ENCODE results near the gene TCP11X1. TPM values are rescaled to one million over a fixed set of nuclear protein-coding genes. Genes with fewer than 3 reads are reported as not detected.
"Not testable (repeated sequence)": the region's sequence is repeated elsewhere in the genome, so short reads cannot be mapped to it uniquely, and the experiment has no call there.

Gene TCP11X1
- total RNA-seq = not detected
- polyA plus RNA-seq = not detected

DNA sequence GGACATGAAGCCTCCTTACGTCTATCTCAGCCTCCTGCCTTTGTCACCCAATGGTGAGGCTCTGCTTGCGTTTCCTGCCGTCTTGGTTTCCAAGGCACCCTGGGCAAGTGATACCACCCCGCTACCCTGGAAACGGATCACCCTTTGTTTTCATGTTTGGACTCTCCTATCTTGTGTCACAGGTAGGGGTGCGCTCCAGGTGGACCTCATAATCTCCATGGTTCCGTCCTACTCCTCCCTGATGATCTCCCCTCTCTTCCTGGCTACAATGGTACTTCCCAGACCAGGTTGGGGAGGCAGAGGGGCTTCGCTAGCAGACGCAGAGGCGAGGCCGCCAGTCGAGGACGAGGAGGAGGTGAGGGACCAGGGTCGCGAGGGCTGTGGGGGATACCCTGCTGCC, at the start of gene TCP11X1:
Gene TCP11X1 (plus strand): TSS at position 316 of the 400 bp plus-strand sequence.
- H3K4me1 Mint-ChIP-seq; H3K9me3 ChIP-seq (ENCODE audit: control insufficient read depth in 2 of 2, low read length in 2 of 2); H3K27ac ChIP-seq (ENCODE audit: insufficient read depth, low read length, poor library complexity, severe bottlenecking); H3K36me3 ChIP-seq (ENCODE audit: control insufficient read depth, insufficient read depth, low read length); H3K27ac Mint-ChIP-seq; H3K4me3 ChIP-seq (ENCODE audit: low read depth, low read length); H3K9me3 Mint-ChIP-seq; ATAC-seq (ENCODE audit: low read depth in 2 of 2); H3K27me3 ChIP-seq (ENCODE audit: control insufficient read depth, insufficient read depth, low read length); H3K4me1 ChIP-seq (ENCODE audit: control insufficient read depth, insufficient read depth, low read length, poor library complexity, severe bottlenecking); H3K27me3 Mint-ChIP-seq; DNase-seq; H3K36me3 Mint-ChIP-seq; H3K4me3 Mint-ChIP-seq: not testable (repeated sequence)

DNA sequence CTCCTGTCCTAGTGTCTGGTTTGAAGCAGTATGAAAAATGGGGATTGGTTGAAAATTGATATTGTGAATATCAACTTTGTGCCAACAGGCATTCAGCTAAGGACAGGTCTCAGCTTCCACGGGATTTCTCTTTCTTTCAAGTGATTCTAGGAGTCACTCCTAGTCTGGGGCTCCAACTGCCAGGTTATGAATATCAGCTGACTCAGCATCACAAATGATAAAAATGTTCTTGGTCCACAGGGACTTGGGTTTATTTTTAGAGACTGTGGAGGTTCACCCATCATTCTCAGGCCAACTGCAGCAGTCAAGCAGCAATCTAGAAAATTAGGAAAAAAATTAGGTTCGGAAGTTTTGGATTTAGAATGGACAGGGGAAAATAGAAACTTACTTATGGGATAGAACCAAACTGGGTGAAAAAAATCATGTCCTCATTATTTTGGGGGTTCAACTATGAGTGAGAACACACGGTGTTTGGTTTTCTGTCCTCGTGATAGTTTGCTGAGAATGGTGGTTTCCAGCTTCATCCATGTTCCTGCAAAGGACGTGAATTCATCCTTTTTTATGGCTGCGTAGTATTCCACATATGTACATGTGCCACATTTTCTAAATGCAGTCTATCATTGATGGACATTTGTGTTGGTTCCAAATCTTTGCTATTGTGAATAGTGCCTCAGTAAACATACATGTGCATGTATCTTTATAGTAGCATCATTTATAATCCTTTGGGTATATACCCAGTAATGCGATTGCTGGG, 29.0 kb upstream of the TCP11X1 start:
- no peak for DNase-seq
- H3K27me3 ChIP-seq (ENCODE audit: control insufficient read depth, insufficient read depth, low read length) = no peaks in the 10 kb centered on the region
- no peak overlapping the region for H3K27ac Mint-ChIP-seq
- no peak overlapping the region for H3K4me3 Mint-ChIP-seq
- no peaks in the 10 kb centered on the region for H3K9me3 ChIP-seq (ENCODE audit: control insufficient read depth in 2 of 2, low read length in 2 of 2)
- H3K36me3 Mint-ChIP-seq = no peaks in the 10 kb centered on the region
- no peak overlapping the region for H3K4me3 ChIP-seq (ENCODE audit: low read depth, low read length)
- no peaks in the 10 kb centered on the region for H3K27me3 Mint-ChIP-seq
- ATAC-seq (ENCODE audit: low read depth in 2 of 2) = no peak
- H3K36me3 ChIP-seq (ENCODE audit: control insufficient read depth, insufficient read depth, low read length) = no peaks in the 10 kb centered on the region
- no peak overlapping the region for H3K27ac ChIP-seq (ENCODE audit: insufficient read depth, low read length, poor library complexity, severe bottlenecking)
- H3K4me1 ChIP-seq (ENCODE audit: control insufficient read depth, insufficient read depth, low read length, poor library complexity, severe bottlenecking) = no peaks in the 10 kb centered on the region
- H3K9me3 Mint-ChIP-seq = peaks cover 0 to 15% (median 0%) of the 10 kb centered on the region in 7 donors
- H3K4me1 Mint-ChIP-seq = no peaks in the 10 kb centered on the region

DNA sequence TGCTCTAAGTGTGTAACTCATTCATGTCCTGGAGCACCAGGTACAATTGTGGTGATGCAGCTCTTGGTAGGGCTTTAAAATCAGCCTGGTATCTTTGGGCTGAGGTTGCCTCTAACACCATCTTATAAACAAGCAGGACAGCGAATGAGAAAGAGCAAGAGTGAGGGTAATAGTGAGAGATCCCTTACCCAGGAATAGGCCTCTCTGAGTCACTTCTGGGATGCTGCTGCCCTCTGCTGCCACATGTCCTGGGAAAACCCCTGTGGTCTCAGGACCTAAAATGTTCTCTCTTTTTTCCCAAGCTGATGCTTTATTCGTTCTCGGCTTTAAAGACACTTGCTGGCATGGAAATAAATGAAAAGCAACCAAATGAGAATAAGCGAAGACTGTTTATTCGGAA, 7.2 kb upstream of the TCP11X1 start:
- ATAC-seq (ENCODE audit: low read depth in 2 of 2) = not testable (repeated sequence)

DNA sequence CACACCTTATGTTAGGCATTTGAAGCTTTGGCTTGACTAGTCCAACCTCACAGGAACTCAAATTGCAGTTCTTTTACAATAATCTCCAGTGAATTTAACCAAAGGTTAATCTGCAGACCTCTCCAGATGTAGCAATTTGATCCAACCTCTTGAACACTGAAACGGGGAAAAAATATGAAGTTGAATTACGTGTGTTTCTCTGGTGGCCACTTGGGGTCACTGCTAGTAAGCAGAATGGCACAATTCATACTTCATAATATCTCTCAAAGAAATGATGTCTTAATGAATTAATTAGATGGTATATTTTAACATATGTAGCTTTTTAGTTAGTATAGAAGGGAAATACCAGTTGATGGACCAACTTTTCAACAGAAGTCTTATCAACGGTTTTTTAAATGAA, 1.4 kb downstream of the TCP11X1 start:
- H3K4me3 ChIP-seq (ENCODE audit: low read depth, low read length); H3K36me3 ChIP-seq (ENCODE audit: control insufficient read depth, insufficient read depth, low read length); H3K36me3 Mint-ChIP-seq; H3K9me3 Mint-ChIP-seq; H3K27ac Mint-ChIP-seq; H3K4me3 Mint-ChIP-seq; H3K27ac ChIP-seq (ENCODE audit: insufficient read depth, low read length, poor library complexity, severe bottlenecking); H3K4me1 ChIP-seq (ENCODE audit: control insufficient read depth, insufficient read depth, low read length, poor library complexity, severe bottlenecking); DNase-seq; H3K4me1 Mint-ChIP-seq; H3K27me3 Mint-ChIP-seq; ATAC-seq (ENCODE audit: low read depth in 2 of 2); H3K9me3 ChIP-seq (ENCODE audit: control insufficient read depth in 2 of 2, low read length in 2 of 2); H3K27me3 ChIP-seq (ENCODE audit: control insufficient read depth, insufficient read depth, low read length): not testable (repeated sequence)

More for the DNA sequence above, 7.2 kb upstream of the TCP11X1 start:
- H3K4me3 Mint-ChIP-seq; H3K4me1 Mint-ChIP-seq; H3K4me1 ChIP-seq (ENCODE audit: control insufficient read depth, insufficient read depth, low read length, poor library complexity, severe bottlenecking); DNase-seq; H3K9me3 Mint-ChIP-seq; H3K36me3 Mint-ChIP-seq; H3K27me3 Mint-ChIP-seq; H3K27ac Mint-ChIP-seq; H3K27ac ChIP-seq (ENCODE audit: insufficient read depth, low read length, poor library complexity, severe bottlenecking); H3K4me3 ChIP-seq (ENCODE audit: low read depth, low read length); H3K27me3 ChIP-seq (ENCODE audit: control insufficient read depth, insufficient read depth, low read length); H3K36me3 ChIP-seq (ENCODE audit: control insufficient read depth, insufficient read depth, low read length); H3K9me3 ChIP-seq (ENCODE audit: control insufficient read depth in 2 of 2, low read length in 2 of 2): not testable (repeated sequence)

GRCh38 chrX:102235678-102236077, 20.6 kb downstream of the TCP11X1 start:
- not testable (repeated sequence) for DNase-seq; H3K27me3 ChIP-seq (ENCODE audit: control insufficient read depth, insufficient read depth, low read length); H3K4me3 Mint-ChIP-seq; H3K27ac Mint-ChIP-seq; H3K27me3 Mint-ChIP-seq; H3K4me1 Mint-ChIP-seq; H3K9me3 Mint-ChIP-seq; H3K9me3 ChIP-seq (ENCODE audit: control insufficient read depth in 2 of 2, low read length in 2 of 2); ATAC-seq (ENCODE audit: low read depth in 2 of 2); H3K27ac ChIP-seq (ENCODE audit: insufficient read depth, low read length, poor library complexity, severe bottlenecking); H3K4me3 ChIP-seq (ENCODE audit: low read depth, low read length); H3K36me3 ChIP-seq (ENCODE audit: control insufficient read depth, insufficient read depth, low read length); H3K4me1 ChIP-seq (ENCODE audit: control insufficient read depth, insufficient read depth, low read length, poor library complexity, severe bottlenecking); H3K36me3 Mint-ChIP-seq

GRCh38 chrX:102240265-102240664, 25.2 kb downstream of the TCP11X1 start:
- H3K36me3 Mint-ChIP-seq; H3K9me3 Mint-ChIP-seq; H3K36me3 ChIP-seq (ENCODE audit: control insufficient read depth, insufficient read depth, low read length); DNase-seq; ATAC-seq (ENCODE audit: low read depth in 2 of 2); H3K4me3 ChIP-seq (ENCODE audit: low read depth, low read length); H3K4me3 Mint-ChIP-seq; H3K9me3 ChIP-seq (ENCODE audit: control insufficient read depth in 2 of 2, low read length in 2 of 2); H3K27me3 Mint-ChIP-seq; H3K27ac ChIP-seq (ENCODE audit: insufficient read depth, low read length, poor library complexity, severe bottlenecking); H3K4me1 ChIP-seq (ENCODE audit: control insufficient read depth, insufficient read depth, low read length, poor library complexity, severe bottlenecking); H3K27ac Mint-ChIP-seq; H3K4me1 Mint-ChIP-seq; H3K27me3 ChIP-seq (ENCODE audit: control insufficient read depth, insufficient read depth, low read length): not testable (repeated sequence)

- H3K4me3 Mint-ChIP-seq; DNase-seq; H3K4me1 Mint-ChIP-seq; H3K27me3 ChIP-seq (ENCODE audit: control insufficient read depth, insufficient read depth, low read length); H3K27ac ChIP-seq (ENCODE audit: insufficient read depth, low read length, poor library complexity, severe bottlenecking); H3K27me3 Mint-ChIP-seq; ATAC-seq (ENCODE audit: low read depth in 2 of 2); H3K4me1 ChIP-seq (ENCODE audit: control insufficient read depth, insufficient read depth, low read length, poor library complexity, severe bottlenecking); H3K27ac Mint-ChIP-seq; H3K36me3 ChIP-seq (ENCODE audit: control insufficient read depth, insufficient read depth, low read length); H3K36me3 Mint-ChIP-seq; H3K4me3 ChIP-seq (ENCODE audit: low read depth, low read length); H3K9me3 ChIP-seq (ENCODE audit: control insufficient read depth in 2 of 2, low read length in 2 of 2); H3K9me3 Mint-ChIP-seq: not testable (repeated sequence)
Measured at GRCh38 chrX:102246893-102247292, 31.8 kb downstream of the TCP11X1 start, which contains the start of gene NXF2. Gene NXF2, plus strand, starts transcription at chrX:102247167. Its CDS starts 59,912 bp downstream, at chrX:102307079.

- not testable (repeated sequence) for H3K36me3 ChIP-seq (ENCODE audit: control insufficient read depth, insufficient read depth, low read length); H3K27me3 Mint-ChIP-seq; ATAC-seq (ENCODE audit: low read depth in 2 of 2); DNase-seq; H3K27ac ChIP-seq (ENCODE audit: insufficient read depth, low read length, poor library complexity, severe bottlenecking); H3K4me3 ChIP-seq (ENCODE audit: low read depth, low read length); H3K4me3 Mint-ChIP-seq; H3K27me3 ChIP-seq (ENCODE audit: control insufficient read depth, insufficient read depth, low read length); H3K9me3 Mint-ChIP-seq; H3K4me1 Mint-ChIP-seq; H3K36me3 Mint-ChIP-seq; H3K9me3 ChIP-seq (ENCODE audit: control insufficient read depth in 2 of 2, low read length in 2 of 2); H3K27ac Mint-ChIP-seq; H3K4me1 ChIP-seq (ENCODE audit: control insufficient read depth, insufficient read depth, low read length, poor library complexity, severe bottlenecking)
Measured at GRCh38 chrX:102272231-102272630, 57.1 kb downstream of the TCP11X1 start.

Data from CD4-positive, CD25-positive, alpha-beta regulatory T cell (primary cell).